Measurements from ENCODE around the gene CCDC197. TPM values are rescaled to one million over a fixed set of nuclear protein-coding genes. Genes with fewer than 3 reads are reported as not detected.

The CCDC197 gene
- total and polyA plus RNA-seq, 9 of the 15 experiments (the other 6 are each of a cell fraction or from before 2014, with no cell fraction given): not detected

DNA sequence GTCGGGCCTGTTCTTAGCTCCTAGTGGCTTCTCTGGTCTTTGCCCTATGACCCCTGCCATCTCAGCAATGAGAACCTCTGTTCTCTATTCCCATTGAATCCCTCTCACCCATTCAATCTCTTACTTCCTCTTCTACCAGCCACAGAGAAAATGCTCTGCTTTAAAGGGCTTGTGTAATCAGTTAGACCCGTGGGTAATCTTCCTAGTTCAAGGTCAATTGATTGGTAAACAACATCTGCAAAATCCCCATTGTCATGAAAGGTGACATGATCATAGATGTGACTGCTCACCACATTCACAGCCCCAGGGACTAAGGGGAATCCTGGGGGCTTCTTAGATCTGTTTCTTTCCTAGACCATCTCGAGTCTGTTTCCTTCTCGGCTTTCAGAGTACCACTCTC, 7.2 kb upstream of the CCDC197 start:
- CTCF ChIA-PET (ENCODE audit: low intra/inter-chr PET ratio): no interaction called here
- H3K4me2 ChIP-seq (ENCODE audit: insufficient read depth, low read length): no peak overlapping the region

More for the DNA sequence above, 7.2 kb upstream of the CCDC197 start:
- Histone ChIP-seq H3K9ac (ENCODE audit: insufficient read depth in 1 of 2, low read depth in 2 of 2, low read length in 2 of 2) (no peak overlapping the region), H3K79me2 (ENCODE audit: control insufficient read depth, insufficient read depth, low read length) (no peaks in the 10 kb centered on the region), H3K4me1 (replicated peaks in 1 of 2; ENCODE audit: control insufficient read depth in 2 of 2, insufficient read depth in 2 of 2, low read length in 2 of 2) (no peaks in the 10 kb centered on the region), H3K27ac (ENCODE audit: extremely low read depth, low read depth, low read length) (no peak overlapping the region), H3K27me3 (ENCODE audit: control insufficient read depth in 2 of 2, insufficient read depth in 2 of 2, low read length in 2 of 2) (peaks cover 0 to 18% of the 10 kb centered on the region in 2 experiments; a peak in 2 of 5 replicates), H3K36me3 (ENCODE audit: control insufficient read depth, insufficient read depth, low read length) (no peaks in the 10 kb centered on the region), H4K20me1 (replicated peaks; ENCODE audit: control insufficient read depth, insufficient read depth, low read length) (no peaks in the 10 kb centered on the region), H3K9me1 (ENCODE audit: control insufficient read depth, insufficient read depth, low read length) (no peaks in the 10 kb centered on the region), H2AFZ (ENCODE audit: low read depth, low read length) (no peak overlapping the region), H3K9me3 (replicated peaks; ENCODE audit: control insufficient read depth, insufficient read depth, low read depth, low read length) (no peaks in the 10 kb centered on the region), H3K4me3 (no peak overlapping the region)
- no peak for DNase-seq (ENCODE audit: extremely low read depth in 1 of 4, low spot score in 3 of 4)
- 0% methylated on average over 4 of the region's 4 CpGs for WGBS (ENCODE audit: insufficient coverage, low coverage, missing lambda C conversion rate)
- in situ Hi-C loops (cut with MboI) (no loop called here), intact Hi-C loops (cut with micrococcal nuclease) (no loop called here)
- ATAC-seq: no peak
- FAIRE-seq: no peak
- TF ChIP-seq, protein P1, sequence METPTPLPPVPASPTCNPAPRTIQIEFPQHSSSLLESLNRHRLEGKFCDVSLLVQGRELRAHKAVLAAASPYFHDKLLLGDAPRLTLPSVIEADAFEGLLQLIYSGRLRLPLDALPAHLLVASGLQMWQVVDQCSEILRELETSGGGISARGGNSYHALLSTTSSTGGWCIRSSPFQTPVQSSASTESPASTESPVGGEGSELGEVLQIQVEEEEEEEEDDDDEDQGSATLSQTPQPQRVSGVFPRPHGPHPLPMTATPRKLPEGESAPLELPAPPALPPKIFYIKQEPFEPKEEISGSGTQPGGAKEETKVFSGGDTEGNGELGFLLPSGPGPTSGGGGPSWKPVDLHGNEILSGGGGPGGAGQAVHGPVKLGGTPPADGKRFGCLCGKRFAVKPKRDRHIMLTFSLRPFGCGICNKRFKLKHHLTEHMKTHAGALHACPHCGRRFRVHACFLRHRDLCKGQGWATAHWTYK (CRISPR knock-in tag; IDR thresholded peaks at IDR 0.05): no peak
- TF ChIP-seq HCFC1 (IDR thresholded peaks at IDR 0.05; ENCODE audit: low read depth, low read length) (no peak), SREBF2 (CRISPR knock-in tag; IDR thresholded peaks at IDR 0.05) (no peak), RFX1 (IDR thresholded peaks at IDR 0.05) (no peak), ZNF507 (tag; conservative IDR thresholded peaks at IDR 0.05) (no peak), IFI16 (CRISPR knock-in tag; IDR thresholded peaks at IDR 0.05) (no peak), PRMT5 (CRISPR knock-in tag; IDR thresholded peaks at IDR 0.05) (no peak), NCOA2 (IDR thresholded peaks at IDR 0.05; ENCODE audit: partially characterized antibody in 2 of 2) (no peak), SMAD3 (CRISPR knock-in tag; conservative IDR thresholded peaks at IDR 0.05) (no peak), MXI1 (IDR thresholded peaks at IDR 0.05; ENCODE audit: low read depth, low read length) (no peak), RBM34 (IDR thresholded peaks at IDR 0.05; ENCODE audit: borderline replicate concordance, insufficient read depth, low read length) (no peak), TRIM28 (IDR thresholded peaks at IDR 0.05) (no peak), POU5F1 (IDR thresholded peaks at IDR 0.05; ENCODE audit: borderline replicate concordance, low read depth, low read length, partially characterized antibody) (no peak), HDAC8 (tag; IDR thresholded peaks at IDR 0.05) (no peak), TEAD2 (tag; IDR thresholded peaks at IDR 0.05) (no peak), NCOR1 (IDR thresholded peaks at IDR 0.05) (no peak), ETS2 (tag; IDR thresholded peaks at IDR 0.05; ENCODE audit: borderline replicate concordance, poor library complexity, severe bottlenecking) (no peak), ZSCAN32 (CRISPR knock-in tag; IDR thresholded peaks at IDR 0.05) (no peak)
- TF ChIP-seq, protein P2, sequence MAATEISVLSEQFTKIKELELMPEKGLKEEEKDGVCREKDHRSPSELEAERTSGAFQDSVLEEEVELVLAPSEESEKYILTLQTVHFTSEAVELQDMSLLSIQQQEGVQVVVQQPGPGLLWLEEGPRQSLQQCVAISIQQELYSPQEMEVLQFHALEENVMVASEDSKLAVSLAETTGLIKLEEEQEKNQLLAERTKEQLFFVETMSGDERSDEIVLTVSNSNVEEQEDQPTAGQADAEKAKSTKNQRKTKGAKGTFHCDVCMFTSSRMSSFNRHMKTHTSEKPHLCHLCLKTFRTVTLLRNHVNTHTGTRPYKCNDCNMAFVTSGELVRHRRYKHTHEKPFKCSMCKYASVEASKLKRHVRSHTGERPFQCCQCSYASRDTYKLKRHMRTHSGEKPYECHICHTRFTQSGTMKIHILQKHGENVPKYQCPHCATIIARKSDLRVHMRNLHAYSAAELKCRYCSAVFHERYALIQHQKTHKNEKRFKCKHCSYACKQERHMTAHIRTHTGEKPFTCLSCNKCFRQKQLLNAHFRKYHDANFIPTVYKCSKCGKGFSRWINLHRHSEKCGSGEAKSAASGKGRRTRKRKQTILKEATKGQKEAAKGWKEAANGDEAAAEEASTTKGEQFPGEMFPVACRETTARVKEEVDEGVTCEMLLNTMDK (IDR thresholded peaks at IDR 0.05; ENCODE audit: borderline replicate concordance, insufficient read depth, low read depth, low read length, poor library complexity, severe bottlenecking): no peak
- POLR2A ChIA-PET: no interaction called here
- BruUV-seq (replicated peaks): no TSS peak
